CD14-positive monocyte (primary cell): ENCODE data around the gene OXCT2. TPM values are rescaled to one million over a fixed set of nuclear protein-coding genes. Genes with fewer than 3 reads are reported as not detected.
A peak's percentile ranks its signal among the peaks of the same experiment; 100 is the strongest.

Source experiments
- DNase-seq, 3 donors: peaks; one replicate each; pipeline ENCODE4 v3.0.0-alpha.2; 2011 to 2022
- H2AFZ ChIP-seq: 2 replicates; pipeline ENCODE4 v1.6.0; 2012; ENCODE audit warnings: mild to moderate bottlenecking, low read depth, low read length, inconsistent platforms; ENCODE audit not compliant: insufficient read depth, poor library complexity, severe bottlenecking
- H3K27ac ChIP-seq, 2 donors: 1 replicate in 1 of 2; 2 replicates in 1 of 2; pipeline ENCODE4 v1.5.1; 2012 to 2013; ENCODE audit warnings: low read length in 2 of 2, control low read depth in 1 of 2, inconsistent platforms in 1 of 2, low read depth in 1 of 2, mild to moderate bottlenecking in 1 of 2
- H3K27me3 ChIP-seq, 2 donors: one replicate each; pipeline versions ENCODE4 v1.6.0 to v1.6.1; 2011 to 2013; ENCODE audit warnings: low read length in 2 of 2; ENCODE audit not compliant: control insufficient read depth in 2 of 2, insufficient read depth in 2 of 2
- H3K36me3 ChIP-seq, 2 donors: replicated peaks in 1 of 2; 1 replicate in 1 of 2; 2 replicates in 1 of 2; pipeline versions ENCODE4 v1.5.1 to v1.6.1; 2012 to 2013; ENCODE audit warnings: low read length in 2 of 2, control low read depth in 1 of 2, inconsistent platforms in 1 of 2, mild to moderate bottlenecking in 1 of 2; ENCODE audit not compliant: insufficient read depth in 2 of 2, control insufficient read depth in 1 of 2
- H3K4me1 ChIP-seq, 2 donors: 1 replicate in 1 of 2; 2 replicates in 1 of 2; pipeline versions ENCODE4 v1.5.1 to v1.6.1; 2012 to 2013; ENCODE audit warnings: low read length in 2 of 2, control low read depth in 1 of 2, inconsistent platforms in 1 of 2, mild to moderate bottlenecking in 1 of 2, moderate library complexity in 1 of 2; ENCODE audit not compliant: insufficient read depth in 2 of 2, control insufficient read depth in 1 of 2
- H3K4me2 ChIP-seq: replicated peaks from 2 replicates; pipeline ENCODE3; 2012; ENCODE audit warnings: low read length, moderate library complexity, mild to moderate bottlenecking; ENCODE audit not compliant: poor library complexity, severe bottlenecking; ENCODE audit errors: extremely low read depth
- H3K4me3 ChIP-seq, 3 experiments: fragments of 200-600 bp in 1 of 3; sonication (generic) in 1 of 3; replicated peaks in 1 of 3; 1 replicate in 2 of 3; 2 replicates in 1 of 3; pipeline ENCODE4 v1.5.1; 2011 to 2013; ENCODE audit warnings: low read length in 3 of 3, mild to moderate bottlenecking in 3 of 3, control low read depth in 2 of 3, low read depth in 2 of 3, inconsistent platforms in 1 of 3, moderate library complexity in 1 of 3
- H3K79me2 ChIP-seq: 2 replicates; pipeline ENCODE4 v1.6.0; 2012; ENCODE audit warnings: mild to moderate bottlenecking, control low read depth, inconsistent platforms, low read length, moderate library complexity; ENCODE audit not compliant: insufficient read depth
- H3K9ac ChIP-seq: 2 replicates; pipeline ENCODE4 v1.6.0; 2017; ENCODE audit warnings: low read length, mild to moderate bottlenecking; ENCODE audit not compliant: insufficient read depth, poor library complexity, severe bottlenecking
- H3K9me3 ChIP-seq, 2 donors: replicated peaks in 1 of 2; 1 replicate in 1 of 2; 2 replicates in 1 of 2; pipeline versions ENCODE4 v1.5.1 to v1.6.1; 2012 to 2013; ENCODE audit warnings: low read length in 2 of 2, control low read depth in 1 of 2; ENCODE audit not compliant: control insufficient read depth in 1 of 2, insufficient read depth in 1 of 2
- H4K20me1 ChIP-seq: 2 replicates; pipeline ENCODE4 v1.6.0; 2012; ENCODE audit warnings: mild to moderate bottlenecking, low read length, control low read depth, moderate library complexity; ENCODE audit not compliant: insufficient read depth
- H3K27ac Mint-ChIP-seq, 7 donors: one replicate each; pipeline ENCODE4 v1.8.0; 2020; ENCODE audit warnings: mild to moderate bottlenecking in 7 of 7, mixed read lengths in 7 of 7, moderate library complexity in 6 of 7, inconsistent platforms in 2 of 7
- H3K27me3 Mint-ChIP-seq, 3 donors: one replicate each; pipeline ENCODE4 v1.8.0; 2021 to 2022; ENCODE audit warnings: low read depth in 3 of 3, mild to moderate bottlenecking in 3 of 3, mixed read lengths in 3 of 3, moderate library complexity in 3 of 3, inconsistent platforms in 1 of 3
- H3K36me3 Mint-ChIP-seq, 2 donors: one replicate each; pipeline ENCODE4 v1.8.0; 2020; ENCODE audit warnings: mixed read lengths in 2 of 2, inconsistent platforms in 1 of 2, mild to moderate bottlenecking in 1 of 2
- H3K4me1 Mint-ChIP-seq: one replicate; pipeline ENCODE4 v1.8.0; 2020; ENCODE audit warnings: mild to moderate bottlenecking, mixed read lengths
- H3K4me3 Mint-ChIP-seq, 2 donors: one replicate each; pipeline ENCODE4 v1.8.0; 2020; ENCODE audit warnings: mild to moderate bottlenecking in 2 of 2, mixed read lengths in 2 of 2, moderate library complexity in 1 of 2
- H3K9me3 Mint-ChIP-seq, 7 donors: one replicate each; pipeline ENCODE4 v1.8.0; 2020 to 2022; ENCODE audit warnings: mixed read lengths in 7 of 7, mild to moderate bottlenecking in 6 of 7, moderate library complexity in 6 of 7, inconsistent platforms in 2 of 7
- WGBS: methylation state at CpG from one replicate; pipeline ENCODE4 v1.1.5; 2013; ENCODE audit warnings: missing lambda C conversion rate; ENCODE audit not compliant: insufficient coverage; 5-methylcytosine and 5-hydroxymethylcytosine counted together
- intact Hi-C, 2 donors: fragments of 100-400 bp; cut with micrococcal nuclease; formaldehyde crosslinking; loops; one replicate each; pipeline versions ENCODE4 v1.15.0 to v1.15.1; 2023
- polyA plus RNA-seq, 3 donors: library from polyadenylated mRNA; depleted of rRNA in 1 of 3; unstranded in 2 of 3; stranded (reverse) in 1 of 3; fragments of 300-500 nt in 2 of 3; fragments of >200 nt in 1 of 3; fragmentation: Illumina TruSeq in 2 of 3; gene quantifications; 1 replicate in 2 of 3; 2 replicates in 1 of 3; pipeline ENCODE4 v1.2.3, GENCODE V29; 2012 to 2021
- TF ChIP-seq, protein P1 (sequence below): fragments of 200-600 bp; IDR thresholded peaks from one replicate; pipeline ENCODE4 v1.8.0; 2022; ENCODE audit warnings: antibody characterized with exemption, mild to moderate bottlenecking

The OXCT2 gene
- polyA plus RNA-seq, 3 donors = 0.16 to 1.4 (median 0.38) TPM

DNA sequence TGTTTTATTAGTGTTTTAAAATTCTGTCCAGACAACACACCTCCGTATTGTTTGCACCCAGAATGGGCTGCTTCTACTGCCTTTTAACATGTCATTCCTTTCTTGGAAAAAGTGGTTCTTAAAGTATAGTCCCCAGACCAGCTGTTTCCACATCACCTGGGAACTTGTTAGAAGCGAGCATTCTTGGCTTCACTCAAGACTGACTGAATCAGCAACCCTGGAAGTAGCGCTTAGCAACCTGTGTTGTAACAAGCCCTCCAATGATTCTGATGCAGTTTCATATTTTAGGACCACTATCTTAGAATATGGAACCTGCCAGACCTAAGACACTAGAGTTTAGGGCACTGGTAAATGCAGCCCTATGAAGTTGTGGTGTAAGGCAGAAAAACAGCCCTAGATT is 38.4 kb downstream of the OXCT2 start:
- Histone ChIP-seq H3K79me2 (no peaks in the 10 kb centered on the region), H4K20me1 (no peaks in the 10 kb centered on the region), H3K27ac (no peak overlapping the region), H3K9ac (no peak overlapping the region), H3K4me1 (no peaks in the 10 kb centered on the region), H3K27me3 (peaks cover 9 to 53% of the 10 kb centered on the region in 2 donors), H3K9me3 (peaks cover 0 to 5% of the 10 kb centered on the region in 2 donors), H2AFZ (no peak overlapping the region), H3K4me3 (no peak overlapping the region), H3K4me2 (no peak overlapping the region), H3K36me3 (no peaks in the 10 kb centered on the region)
- Mint-ChIP-seq H3K4me1 (peaks cover 12% of the 10 kb centered on the region), H3K27me3 (peaks cover 46 to 71% (median 52%) of the 10 kb centered on the region in 3 donors), H3K9me3 (peaks cover 3 to 9% (median 6%) of the 10 kb centered on the region in 7 donors), H3K36me3 (peaks cover 0 to 6% of the 10 kb centered on the region in 2 donors), H3K27ac (no peak overlapping the region), H3K4me3 (peak overlapping the region in 1 of 2 donors; percentile 47)
- no CpG with 5 or more reads among the region's 3 CpGs for WGBS
- DNase-seq = no peak
- TF ChIP-seq, protein P1, sequence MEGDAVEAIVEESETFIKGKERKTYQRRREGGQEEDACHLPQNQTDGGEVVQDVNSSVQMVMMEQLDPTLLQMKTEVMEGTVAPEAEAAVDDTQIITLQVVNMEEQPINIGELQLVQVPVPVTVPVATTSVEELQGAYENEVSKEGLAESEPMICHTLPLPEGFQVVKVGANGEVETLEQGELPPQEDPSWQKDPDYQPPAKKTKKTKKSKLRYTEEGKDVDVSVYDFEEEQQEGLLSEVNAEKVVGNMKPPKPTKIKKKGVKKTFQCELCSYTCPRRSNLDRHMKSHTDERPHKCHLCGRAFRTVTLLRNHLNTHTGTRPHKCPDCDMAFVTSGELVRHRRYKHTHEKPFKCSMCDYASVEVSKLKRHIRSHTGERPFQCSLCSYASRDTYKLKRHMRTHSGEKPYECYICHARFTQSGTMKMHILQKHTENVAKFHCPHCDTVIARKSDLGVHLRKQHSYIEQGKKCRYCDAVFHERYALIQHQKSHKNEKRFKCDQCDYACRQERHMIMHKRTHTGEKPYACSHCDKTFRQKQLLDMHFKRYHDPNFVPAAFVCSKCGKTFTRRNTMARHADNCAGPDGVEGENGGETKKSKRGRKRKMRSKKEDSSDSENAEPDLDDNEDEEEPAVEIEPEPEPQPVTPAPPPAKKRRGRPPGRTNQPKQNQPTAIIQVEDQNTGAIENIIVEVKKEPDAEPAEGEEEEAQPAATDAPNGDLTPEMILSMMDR = no peak
- intact Hi-C loops = loop anchor here in 1 of 2 donors (10.0 kb wide), 1 partner anchor 52 kb away; the partner anchor contains the start of gene BMP8B

DNA sequence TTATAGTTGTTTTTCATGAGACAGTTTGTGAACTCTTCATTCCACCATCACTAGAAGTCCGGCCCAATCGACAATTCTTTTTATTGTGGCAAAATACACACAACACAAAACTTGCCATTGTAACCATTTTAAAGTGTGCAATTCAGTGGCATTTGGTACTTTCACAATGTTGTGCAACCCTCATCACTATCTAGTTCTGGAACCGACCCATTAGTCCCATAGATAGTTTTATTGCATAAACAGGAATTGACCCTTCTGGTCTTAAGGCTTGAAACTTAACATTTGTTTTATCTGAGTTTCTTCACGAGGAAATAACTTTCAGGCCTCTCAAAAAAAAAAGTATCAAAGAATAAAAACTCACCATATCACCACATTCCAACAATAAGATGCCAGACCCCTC is 41.3 kb downstream of the OXCT2 start:
- H3K4me1 Mint-ChIP-seq = peaks cover 17% of the 10 kb centered on the region
- peaks cover 0 to 6% of the 10 kb centered on the region in 2 donors for H3K36me3 Mint-ChIP-seq
- Histone ChIP-seq H3K27me3 (peaks cover 27 to 74% of the 10 kb centered on the region in 2 donors), H4K20me1 (no peaks in the 10 kb centered on the region), H3K4me2 (no peak overlapping the region), H3K9me3 (peaks cover 0 to 10% of the 10 kb centered on the region in 2 donors), H3K9ac (no peak overlapping the region), H2AFZ (no peak overlapping the region), H3K4me3 (no peak overlapping the region), H3K27ac (no peak overlapping the region), H3K79me2 (no peaks in the 10 kb centered on the region), H3K4me1 (no peaks in the 10 kb centered on the region), H3K36me3 (no peaks in the 10 kb centered on the region)
- TF ChIP-seq, protein P1 = no peak
- no peak for DNase-seq
- intact Hi-C loops = loop anchor here in 1 of 2 donors (10.0 kb wide), 1 partner anchor 55 kb away; the partner anchor contains the start of gene BMP8B
- peaks cover 68 to 88% (median 69%) of the 10 kb centered on the region in 3 donors for H3K27me3 Mint-ChIP-seq
- H3K9me3 Mint-ChIP-seq = peaks cover 0 to 8% (median 5%) of the 10 kb centered on the region in 7 donors
- 14% methylated on average over 1 of the region's 4 CpGs for WGBS
- peak overlapping the region in 1 of 2 donors; percentile 6 for H3K4me3 Mint-ChIP-seq
- H3K27ac Mint-ChIP-seq = no peak overlapping the region
